ENCODE measurements around the gene FAM185A.
"Not testable (repeated sequence)": the region's sequence is repeated elsewhere in the genome, so short reads cannot be mapped to it uniquely, and the experiment has no call there.

Gene FAM185A

DNA sequence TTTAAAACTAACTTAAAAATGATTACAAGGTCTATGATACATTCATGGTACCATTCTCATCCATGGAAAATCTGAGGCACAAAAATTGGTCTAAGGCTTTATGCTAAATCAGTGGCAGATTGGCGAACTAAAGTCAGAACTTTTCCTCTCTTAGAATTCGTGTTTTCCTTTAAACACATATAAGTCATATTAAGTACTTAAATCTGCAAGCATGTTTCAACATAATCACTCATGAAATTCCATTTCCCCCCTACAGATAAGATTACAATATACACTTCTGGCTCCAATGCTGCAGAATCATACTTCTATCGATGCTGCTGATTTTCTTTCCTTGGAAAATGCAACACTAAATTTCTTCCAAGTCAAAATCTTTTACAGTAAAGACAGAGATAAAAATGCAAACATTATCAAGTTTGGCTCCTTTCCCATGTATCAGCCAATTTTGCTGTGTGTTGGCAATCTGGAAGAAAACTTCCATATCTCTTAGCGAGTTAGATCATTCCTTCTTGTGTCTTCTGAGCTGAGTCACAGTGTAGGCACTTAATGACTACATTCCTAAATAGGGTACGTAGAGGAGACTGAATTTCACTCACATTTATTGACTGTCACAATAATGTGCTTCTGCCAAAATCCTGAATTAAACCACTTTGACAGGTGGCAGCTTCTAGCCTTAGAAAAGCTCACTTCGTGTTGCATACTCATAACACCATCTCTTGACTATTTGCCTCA, 87.6 kb downstream of the FAM185A start:
- H4K20me1 ChIP-seq (ENCODE audit: control insufficient read depth, insufficient read depth, low read depth, low read length), result no peaks in the 10 kb centered on the region
- H3K27me3 ChIP-seq (ENCODE audit: control insufficient read depth, low read length), result no peaks in the 10 kb centered on the region
- no peaks in the 10 kb centered on the region for H3K9me3 ChIP-seq (ENCODE audit: control insufficient read depth, insufficient read depth, low read length)
- H3F3A ChIP-seq (ENCODE audit: control insufficient read depth, insufficient read depth), result no peaks in the 10 kb centered on the region
- no peaks in the 10 kb centered on the region for H3K36me3 ChIP-seq (ENCODE audit: control insufficient read depth, low read length)
- H3K27ac ChIP-seq (ENCODE audit: low read depth, low read length), result no peak overlapping the region
- no peaks in the 10 kb centered on the region for H3K79me2 ChIP-seq (ENCODE audit: control insufficient read depth, low read length)
- H3K4me3 ChIP-seq (ENCODE audit: low read length), result no peak overlapping the region
- no peak for TF ChIP-seq EZH2phosphoT487 (IDR thresholded peaks at IDR 0.05; ENCODE audit: borderline replicate concordance, low read length)
- TF ChIP-seq, protein P1, sequence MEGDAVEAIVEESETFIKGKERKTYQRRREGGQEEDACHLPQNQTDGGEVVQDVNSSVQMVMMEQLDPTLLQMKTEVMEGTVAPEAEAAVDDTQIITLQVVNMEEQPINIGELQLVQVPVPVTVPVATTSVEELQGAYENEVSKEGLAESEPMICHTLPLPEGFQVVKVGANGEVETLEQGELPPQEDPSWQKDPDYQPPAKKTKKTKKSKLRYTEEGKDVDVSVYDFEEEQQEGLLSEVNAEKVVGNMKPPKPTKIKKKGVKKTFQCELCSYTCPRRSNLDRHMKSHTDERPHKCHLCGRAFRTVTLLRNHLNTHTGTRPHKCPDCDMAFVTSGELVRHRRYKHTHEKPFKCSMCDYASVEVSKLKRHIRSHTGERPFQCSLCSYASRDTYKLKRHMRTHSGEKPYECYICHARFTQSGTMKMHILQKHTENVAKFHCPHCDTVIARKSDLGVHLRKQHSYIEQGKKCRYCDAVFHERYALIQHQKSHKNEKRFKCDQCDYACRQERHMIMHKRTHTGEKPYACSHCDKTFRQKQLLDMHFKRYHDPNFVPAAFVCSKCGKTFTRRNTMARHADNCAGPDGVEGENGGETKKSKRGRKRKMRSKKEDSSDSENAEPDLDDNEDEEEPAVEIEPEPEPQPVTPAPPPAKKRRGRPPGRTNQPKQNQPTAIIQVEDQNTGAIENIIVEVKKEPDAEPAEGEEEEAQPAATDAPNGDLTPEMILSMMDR (IDR thresholded peaks at IDR 0.05; ENCODE audit: low read depth, low read length, poor library complexity, severe bottlenecking), result no peak
- no peaks in the 10 kb centered on the region for H3K9me2 ChIP-seq (replicated peaks; ENCODE audit: control insufficient read depth, low read length)
- peaks cover 7% of the 10 kb centered on the region for H3K4me1 ChIP-seq (ENCODE audit: control insufficient read depth, low read length)
- no peak overlapping the region for H3K4me2 ChIP-seq (ENCODE audit: low read length)

- TF ChIP-seq, protein P1 (IDR thresholded peaks at IDR 0.05; ENCODE audit: low read depth, low read length, poor library complexity, severe bottlenecking), result no peak
- no peak for TF ChIP-seq EZH2phosphoT487 (IDR thresholded peaks at IDR 0.05; ENCODE audit: borderline replicate concordance, low read length)
- Histone ChIP-seq H3K9me2 (replicated peaks; ENCODE audit: control insufficient read depth, low read length) (no peaks in the 10 kb centered on the region), H3K4me1 (ENCODE audit: control insufficient read depth, low read length) (peaks cover 9% of the 10 kb centered on the region), H4K20me1 (ENCODE audit: control insufficient read depth, insufficient read depth, low read depth, low read length) (no peaks in the 10 kb centered on the region), H3K36me3 (ENCODE audit: control insufficient read depth, low read length) (no peaks in the 10 kb centered on the region), H3K79me2 (ENCODE audit: control insufficient read depth, low read length) (no peaks in the 10 kb centered on the region), H3K4me2 (ENCODE audit: low read length) (no peak overlapping the region), H3K27me3 (ENCODE audit: control insufficient read depth, low read length) (no peaks in the 10 kb centered on the region), H3K27ac (ENCODE audit: low read depth, low read length) (no peak overlapping the region), H3K4me3 (ENCODE audit: low read length) (no peak overlapping the region), H3F3A (ENCODE audit: control insufficient read depth, insufficient read depth) (no peaks in the 10 kb centered on the region), H3K9me3 (ENCODE audit: control insufficient read depth, insufficient read depth, low read length) (no peaks in the 10 kb centered on the region)
Measured at GRCh38 chr7:102836977-102837376, 88.2 kb downstream of the FAM185A start.

DNA sequence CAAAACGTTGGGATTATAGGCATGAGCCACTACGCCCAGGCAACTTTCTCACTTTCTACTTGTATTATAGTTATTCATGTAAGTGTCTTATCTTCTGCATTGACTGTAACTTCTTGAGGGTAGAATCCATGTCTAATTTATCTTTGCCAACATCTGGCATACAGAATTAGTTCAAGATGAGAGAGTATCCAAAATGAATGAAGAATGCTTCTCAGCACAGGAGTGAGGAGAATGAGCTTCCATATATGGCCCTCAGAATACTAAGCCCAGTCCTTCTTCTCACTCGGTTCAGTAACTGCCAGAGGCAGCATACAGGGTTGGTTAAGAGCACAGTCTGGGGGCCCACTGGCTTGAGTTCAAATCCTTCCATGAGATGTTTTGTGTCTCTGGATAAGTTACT, 89.0 kb downstream of the FAM185A start:
- Histone ChIP-seq H3K4me3 (ENCODE audit: low read length) (no peak overlapping the region), H3K4me2 (ENCODE audit: low read length) (no peak overlapping the region), H4K20me1 (ENCODE audit: control insufficient read depth, insufficient read depth, low read depth, low read length) (no peaks in the 10 kb centered on the region), H3K4me1 (ENCODE audit: control insufficient read depth, low read length) (peaks cover 9% of the 10 kb centered on the region), H3K27me3 (ENCODE audit: control insufficient read depth, low read length) (no peaks in the 10 kb centered on the region), H3K79me2 (ENCODE audit: control insufficient read depth, low read length) (no peaks in the 10 kb centered on the region), H3K27ac (ENCODE audit: low read depth, low read length) (no peak overlapping the region), H3F3A (ENCODE audit: control insufficient read depth, insufficient read depth) (no peaks in the 10 kb centered on the region), H3K9me2 (replicated peaks; ENCODE audit: control insufficient read depth, low read length) (no peaks in the 10 kb centered on the region), H3K36me3 (ENCODE audit: control insufficient read depth, low read length) (no peaks in the 10 kb centered on the region), H3K9me3 (ENCODE audit: control insufficient read depth, insufficient read depth, low read length) (no peaks in the 10 kb centered on the region)
- TF ChIP-seq EZH2phosphoT487 (IDR thresholded peaks at IDR 0.05; ENCODE audit: borderline replicate concordance, low read length), result no peak
- TF ChIP-seq, protein P1 (IDR thresholded peaks at IDR 0.05; ENCODE audit: low read depth, low read length, poor library complexity, severe bottlenecking), result no peak

DNA sequence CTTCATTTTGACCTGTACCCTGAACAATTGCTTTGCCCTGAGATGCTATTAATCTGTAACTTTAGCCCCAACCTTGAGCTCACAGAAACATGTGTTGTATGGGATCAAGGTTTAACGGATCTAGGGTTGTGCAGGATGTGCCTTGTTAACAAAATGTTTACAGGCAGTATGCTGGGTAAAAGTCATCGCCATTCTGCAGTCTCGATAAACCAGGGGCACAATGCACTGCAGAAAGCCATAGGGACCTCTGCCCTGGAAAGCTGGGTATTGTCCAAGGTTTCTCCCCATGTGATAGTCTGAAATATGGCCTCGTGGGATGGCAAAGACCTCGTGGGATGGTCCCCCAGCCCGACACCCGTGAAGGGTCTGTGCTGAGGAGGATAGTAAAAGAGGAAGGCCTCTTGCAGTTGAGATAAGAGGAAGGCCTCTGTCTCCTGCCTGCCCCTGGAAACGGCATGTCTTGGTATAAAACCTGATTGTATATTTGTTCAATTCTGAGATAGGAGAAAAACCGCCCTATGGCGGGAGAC, 89.8 kb downstream of the FAM185A start:
- H3K9me2 ChIP-seq (replicated peaks; ENCODE audit: control insufficient read depth, low read length); H3K4me2 ChIP-seq (ENCODE audit: low read length); H3K27me3 ChIP-seq (ENCODE audit: control insufficient read depth, low read length); H3F3A ChIP-seq (ENCODE audit: control insufficient read depth, insufficient read depth); H3K27ac ChIP-seq (ENCODE audit: low read depth, low read length); H3K79me2 ChIP-seq (ENCODE audit: control insufficient read depth, low read length); H4K20me1 ChIP-seq (ENCODE audit: control insufficient read depth, insufficient read depth, low read depth, low read length); H3K9me3 ChIP-seq (ENCODE audit: control insufficient read depth, insufficient read depth, low read length); H3K4me3 ChIP-seq (ENCODE audit: low read length); H3K4me1 ChIP-seq (ENCODE audit: control insufficient read depth, low read length); H3K36me3 ChIP-seq (ENCODE audit: control insufficient read depth, low read length): not testable (repeated sequence)

Data from DOHH2 (cell line).